DMS53 (cell line): ENCODE results near the gene CACNA1A.

Source experiments
- DNase-seq: peaks from one replicate; lab custom pipeline; 2025; lab: John Stamatoyannopoulos, UW

Gene CACNA1A

DNA sequence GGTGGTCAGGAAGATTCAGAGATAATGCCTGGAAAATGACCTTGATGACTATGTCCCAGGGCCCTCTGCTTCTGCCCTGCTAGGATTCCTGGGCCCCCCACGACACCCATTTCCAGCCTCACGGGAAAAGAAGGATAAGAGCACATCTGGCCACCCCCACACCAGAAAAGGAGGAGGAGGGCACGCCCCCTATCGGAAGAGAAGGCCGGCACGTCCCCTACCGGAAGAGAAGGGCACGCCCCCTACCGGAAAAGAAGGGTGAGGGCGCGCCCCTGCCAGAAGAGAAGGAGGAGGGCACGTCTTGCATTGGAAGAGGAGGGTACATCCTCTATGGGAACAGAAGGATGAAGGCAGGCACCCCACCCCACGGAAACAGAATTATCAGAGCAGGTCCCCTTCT lies 271.8 kb downstream of the CACNA1A start:
- no peak for DNase-seq

DNA sequence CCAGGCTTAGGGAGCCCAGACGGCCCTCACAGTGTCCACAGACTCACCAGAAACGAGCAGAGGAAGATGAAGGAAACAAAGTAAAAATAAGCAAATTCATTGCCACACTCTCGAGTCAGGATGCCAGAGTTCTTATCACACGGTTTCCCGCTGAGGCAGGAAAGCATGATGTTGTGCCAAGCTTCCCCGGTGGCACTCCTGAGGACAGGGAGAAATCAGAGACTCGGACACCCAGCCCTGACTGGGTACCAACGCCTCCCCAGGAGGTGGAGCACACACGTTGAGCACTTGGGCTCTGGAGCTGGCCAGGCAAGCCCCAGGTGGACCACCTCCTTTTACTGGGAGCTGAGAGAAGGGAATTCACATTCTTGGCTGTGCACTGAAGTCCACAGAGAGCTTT lies 274.6 kb downstream of the CACNA1A start:
- no peak for DNase-seq

DNA sequence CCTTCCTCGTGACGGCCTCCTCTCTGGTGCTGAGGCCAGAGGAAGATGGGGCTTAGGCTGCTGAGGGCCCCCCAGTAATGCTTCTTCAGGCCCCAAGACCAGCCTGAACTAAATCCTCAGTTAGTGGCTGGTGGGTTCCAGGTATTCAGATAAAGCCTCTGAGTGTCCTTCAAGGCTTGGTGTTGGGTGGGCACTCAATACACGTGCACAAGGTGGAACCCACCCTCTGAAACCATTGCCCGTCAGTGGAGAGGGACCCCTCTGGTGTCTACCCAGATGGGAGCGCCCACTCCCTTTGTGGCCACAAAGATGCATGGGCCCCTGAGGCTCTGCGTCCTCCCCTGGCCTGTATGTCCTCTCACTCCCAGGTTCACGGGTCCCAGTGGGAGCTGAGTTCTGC lies 277.0 kb downstream of the CACNA1A start:
- DNase-seq, result no peak

DNA sequence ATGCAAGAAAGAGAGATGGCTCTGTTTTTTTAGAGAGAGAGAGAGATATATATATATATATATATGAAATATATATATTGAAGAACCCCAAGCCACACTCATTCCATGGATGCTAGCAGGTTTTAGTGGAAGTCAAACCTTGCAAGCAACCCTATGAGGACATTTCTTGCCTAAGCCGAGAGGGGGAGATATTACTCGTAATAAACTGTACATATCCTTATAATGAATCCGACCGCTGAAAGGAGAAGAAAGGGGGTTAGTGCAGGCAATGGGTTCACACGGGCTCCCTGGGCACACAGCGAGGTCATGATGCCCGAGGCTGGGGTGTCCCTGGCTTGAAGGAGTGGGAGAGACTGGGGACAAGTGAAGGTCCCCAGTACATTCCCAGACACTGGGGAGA lies 277.7 kb downstream of the CACNA1A start:
- DNase-seq, result no peak

DNA sequence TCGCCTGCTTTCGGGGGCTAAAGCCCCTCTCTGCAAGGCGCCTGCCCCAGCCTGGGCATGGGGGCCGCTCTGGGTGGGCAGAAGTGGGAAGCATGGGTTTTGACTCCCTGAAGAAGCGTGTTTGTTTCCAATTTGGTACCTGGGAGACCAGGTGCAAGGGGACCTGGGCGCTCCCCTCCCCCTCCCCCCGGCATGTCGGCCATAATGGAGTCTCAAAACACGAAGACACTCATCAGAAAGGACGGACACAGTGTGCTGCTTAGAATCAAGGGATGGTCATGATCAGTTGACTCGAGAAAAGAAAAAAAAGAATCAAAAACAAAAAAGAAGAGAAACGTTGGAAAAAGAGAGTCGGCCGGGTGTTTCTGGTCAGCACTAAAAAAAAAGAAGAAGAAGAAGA lies 279.3 kb downstream of the CACNA1A start:
- no peak for DNase-seq

DNA sequence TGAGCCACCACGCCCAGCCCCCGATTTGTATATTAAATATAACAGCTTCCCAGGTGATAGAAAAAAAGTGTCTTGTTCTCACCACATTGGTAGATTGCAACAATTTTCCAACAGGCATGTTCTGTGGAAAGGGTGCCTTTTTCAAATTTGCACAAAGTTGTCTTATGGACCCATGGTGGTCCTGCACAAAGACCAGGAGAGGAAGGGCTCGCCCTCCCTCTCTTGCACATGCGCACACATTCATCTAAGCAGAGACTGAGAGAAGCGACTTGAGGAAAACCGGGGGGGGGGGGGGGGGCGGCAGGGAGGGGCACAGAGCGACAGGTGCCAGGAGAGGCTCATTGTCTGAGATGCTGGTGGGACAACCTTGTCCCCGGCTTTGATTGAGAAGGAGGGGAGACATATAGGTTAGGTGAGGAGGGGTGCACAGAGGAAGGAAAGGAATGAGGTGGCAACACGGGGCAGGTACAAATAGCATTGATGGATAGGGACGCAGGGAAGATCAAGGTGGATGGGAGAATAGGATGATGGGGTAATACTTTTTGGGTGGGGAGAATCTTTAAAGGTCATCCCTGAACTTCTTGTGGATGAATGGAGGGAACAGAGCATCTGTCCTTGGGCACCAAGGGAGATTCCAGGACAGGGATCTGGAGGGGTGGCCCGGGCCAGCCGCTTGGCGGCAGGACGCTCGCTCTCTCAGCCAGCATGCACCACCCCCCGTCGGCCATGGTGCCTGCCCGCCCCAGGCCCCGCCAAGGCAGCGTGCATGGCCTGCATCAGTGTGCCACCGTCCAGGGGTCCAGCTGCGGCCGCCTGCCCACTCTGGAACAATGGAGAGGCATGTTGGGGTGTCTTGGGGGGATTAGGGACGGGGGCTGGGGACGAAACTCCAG lies 280.1 kb downstream of the CACNA1A start:
- no peak for DNase-seq

DNA sequence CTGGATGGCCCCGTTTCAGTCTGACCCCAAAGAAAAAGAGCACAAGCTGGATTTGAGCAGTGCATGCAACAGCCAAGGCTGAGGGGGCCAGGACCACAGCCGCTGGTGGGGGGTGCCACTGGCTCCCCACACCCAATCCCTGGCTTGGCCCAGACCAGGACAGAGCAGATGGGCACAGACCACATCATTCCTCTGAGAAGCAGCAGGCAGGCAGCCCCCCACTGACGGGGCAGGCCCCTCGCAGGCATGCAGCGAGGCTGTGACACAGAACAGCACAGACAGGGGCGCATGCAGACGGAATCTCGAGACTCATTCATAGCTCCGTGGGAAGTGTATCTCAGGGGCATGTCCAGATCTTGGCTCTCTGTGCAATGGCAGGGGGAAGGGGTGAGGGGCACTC lies 281.2 kb downstream of the CACNA1A start:
- no peak for DNase-seq

DNA sequence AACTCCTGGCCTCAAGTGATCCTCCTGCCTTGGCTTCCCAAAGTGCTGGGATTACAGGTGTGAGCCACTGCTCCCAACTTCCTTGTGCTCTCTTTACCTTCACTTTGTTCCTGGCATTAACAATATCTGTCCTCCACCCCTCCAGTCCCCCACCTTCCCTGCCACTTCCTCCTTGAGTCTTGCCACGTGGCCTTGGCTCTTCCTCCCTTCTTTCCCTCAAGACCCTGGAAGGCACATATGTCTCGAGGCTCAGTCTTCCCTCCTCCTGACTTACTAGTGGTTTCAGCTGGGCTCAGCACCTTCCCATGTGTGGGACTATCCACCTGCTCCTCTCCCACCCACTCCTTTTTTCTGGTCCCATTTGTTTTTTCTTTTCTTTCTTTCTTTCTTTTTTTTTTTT lies 285.4 kb downstream of the CACNA1A start:
- DNase-seq, result no peak

DNA sequence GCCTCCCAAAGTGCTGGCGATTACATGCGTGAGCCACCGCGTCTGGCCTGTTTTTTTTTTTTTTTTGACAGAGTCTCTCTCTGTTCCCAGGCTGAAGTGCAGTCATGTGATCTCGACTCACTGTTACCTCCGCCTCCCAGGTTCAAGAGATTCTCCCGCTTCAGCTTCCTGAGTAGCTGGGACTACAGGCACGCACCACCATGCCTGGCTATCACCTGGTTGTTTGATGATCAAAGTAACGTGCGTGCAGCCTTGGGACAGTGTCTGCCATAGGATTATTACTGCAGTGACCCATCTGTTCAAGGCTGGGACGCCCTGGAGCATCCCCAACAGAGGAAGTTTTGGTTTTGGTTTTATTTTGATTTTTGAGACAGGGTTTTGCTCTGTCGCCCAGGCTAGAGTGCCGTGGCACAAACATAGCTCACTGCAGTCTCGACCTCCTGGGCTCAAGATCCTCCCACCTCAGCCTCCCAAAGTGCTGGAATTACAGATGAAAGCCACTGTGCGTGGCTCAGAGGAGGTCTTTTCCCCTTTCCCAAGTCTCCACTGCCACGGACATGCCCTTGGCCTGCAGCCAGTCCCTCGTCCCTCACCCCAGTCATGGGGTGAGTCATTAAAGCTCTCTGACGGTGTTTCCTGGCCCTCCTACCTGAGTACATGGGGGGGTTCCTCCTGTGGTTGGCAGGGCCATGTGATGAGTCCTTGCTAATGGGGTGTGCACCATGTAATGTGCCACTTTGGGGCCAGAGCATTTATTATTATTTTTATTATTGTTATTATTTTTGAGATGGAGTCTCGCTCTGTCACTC lies 290.5 kb downstream of the CACNA1A start:
- DNase-seq, result peak; percentile 12

DNA sequence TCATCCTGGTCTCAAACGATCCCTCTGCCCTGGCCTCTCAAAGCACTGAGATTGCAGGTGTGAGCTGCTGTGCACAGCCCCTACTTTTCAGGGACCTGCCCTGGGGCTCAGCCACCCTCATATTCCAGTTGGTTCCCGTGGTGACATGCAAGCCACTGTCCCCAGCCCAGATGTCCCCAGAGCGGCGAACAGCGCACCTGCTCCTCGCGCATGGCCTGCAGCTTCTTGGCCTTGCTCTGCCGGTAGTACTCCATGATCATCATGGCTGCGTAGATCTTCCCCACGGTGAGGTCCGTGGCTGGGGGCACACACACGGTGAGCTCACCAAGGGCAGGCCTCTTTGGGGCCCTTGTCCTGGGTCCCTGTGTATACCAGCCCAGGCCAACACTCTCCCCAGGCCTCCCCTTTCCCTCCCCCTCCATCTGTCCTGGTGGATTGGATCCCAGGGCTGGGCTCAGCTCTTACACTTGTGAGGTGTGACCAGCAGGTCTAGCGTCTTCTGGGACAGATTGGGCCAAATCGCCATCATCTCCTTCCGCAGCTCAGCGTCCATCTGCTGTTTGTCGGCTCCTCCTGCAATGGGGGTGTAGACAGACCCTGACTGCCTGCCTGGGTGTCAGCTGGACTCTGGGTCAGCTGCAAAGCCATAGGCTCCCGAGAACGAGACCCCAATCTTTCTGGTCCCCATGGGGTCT lies 292.1 kb downstream of the CACNA1A start:
- no peak for DNase-seq

DNA sequence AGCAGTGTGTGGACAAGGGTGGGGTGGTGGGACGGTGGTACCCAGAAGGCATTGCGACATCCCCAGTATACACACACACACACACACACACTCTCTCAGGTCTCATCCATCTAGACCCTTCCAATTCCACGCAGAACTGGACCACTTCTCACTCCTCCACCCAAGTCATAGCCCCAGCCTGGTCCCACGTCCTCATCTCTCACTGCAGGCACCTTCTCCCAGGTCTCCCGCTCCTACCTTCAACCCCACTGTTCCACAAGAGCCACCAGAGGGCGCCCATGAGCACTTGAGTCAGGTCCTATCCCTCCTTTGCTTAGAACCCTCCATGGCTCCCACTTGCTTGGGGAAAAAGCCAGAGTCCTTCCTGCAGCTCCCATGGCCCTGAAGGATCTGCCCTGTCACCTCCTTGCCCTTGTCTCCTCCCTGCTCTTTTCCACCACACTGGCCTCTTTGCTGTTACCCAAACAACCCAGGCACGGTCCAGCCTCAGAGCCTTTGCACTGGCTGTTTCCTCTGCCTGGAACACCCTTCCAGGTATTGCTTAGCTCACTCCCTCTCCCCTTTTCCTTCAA lies 293.4 kb downstream of the CACNA1A start:
- DNase-seq, result peak; percentile 78

DNA sequence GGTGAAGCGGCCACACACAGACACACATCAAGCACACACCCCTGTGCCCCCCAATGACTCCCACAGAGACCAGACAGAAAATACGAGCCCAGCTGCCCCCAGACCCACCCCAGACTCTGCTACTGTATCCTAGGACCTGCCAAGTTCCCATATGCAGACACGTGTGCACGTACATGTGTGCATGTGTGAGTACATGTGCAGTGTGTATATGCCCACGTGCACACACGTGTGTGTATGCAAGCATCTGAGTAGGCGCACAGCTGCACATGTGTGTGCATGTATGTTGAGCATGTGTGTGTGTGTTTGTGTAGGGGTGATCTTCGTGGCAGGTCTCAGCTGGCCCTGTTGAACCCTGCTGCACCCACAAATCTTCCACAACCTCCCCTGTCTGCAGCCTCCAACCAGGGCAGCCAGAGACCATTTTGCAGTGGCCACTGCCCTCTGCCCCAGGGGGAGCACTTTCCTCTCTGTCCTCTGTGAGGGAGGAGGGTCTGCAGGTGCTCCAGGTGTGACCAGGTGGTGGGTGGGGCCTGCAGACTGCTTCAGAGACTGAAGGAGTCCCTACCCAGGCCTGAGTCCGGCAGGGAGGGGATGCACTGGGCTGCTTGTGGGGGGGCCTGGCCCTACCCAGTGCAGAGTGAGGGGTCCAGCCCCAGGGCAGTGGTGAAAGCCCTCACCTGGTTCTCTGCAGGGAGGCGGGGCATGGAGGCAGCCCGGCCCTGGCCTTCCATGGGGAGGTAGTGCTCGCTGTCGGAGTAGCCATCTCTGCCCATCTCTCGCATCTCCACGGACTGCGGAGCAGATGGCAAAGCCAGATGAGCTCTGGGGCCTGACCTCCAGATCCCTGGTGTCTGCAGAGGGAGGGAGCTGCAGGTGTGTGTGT lies 294.6 kb downstream of the CACNA1A start:
- no peak for DNase-seq

DNA sequence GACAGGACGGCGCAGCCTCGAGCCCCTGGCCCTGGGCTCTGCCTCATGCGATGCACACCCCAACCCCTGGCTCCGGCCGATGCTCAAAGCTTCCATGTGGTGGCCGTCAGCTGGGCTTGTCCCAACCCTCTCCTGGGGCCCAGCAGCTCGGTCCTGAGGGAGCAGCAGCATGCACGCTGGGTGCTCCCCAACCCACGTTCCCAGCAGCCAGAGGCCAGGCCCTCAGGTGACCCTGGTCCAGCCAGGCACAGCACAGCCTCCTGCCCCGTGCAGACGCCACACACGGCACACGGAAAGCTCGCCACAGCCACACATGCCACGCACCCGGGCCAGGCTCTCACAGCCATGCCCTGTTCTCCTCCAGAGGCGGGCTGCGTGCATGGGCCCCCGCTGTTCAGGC lies 295.3 kb downstream of the CACNA1A start:
- DNase-seq, result no peak

DNA sequence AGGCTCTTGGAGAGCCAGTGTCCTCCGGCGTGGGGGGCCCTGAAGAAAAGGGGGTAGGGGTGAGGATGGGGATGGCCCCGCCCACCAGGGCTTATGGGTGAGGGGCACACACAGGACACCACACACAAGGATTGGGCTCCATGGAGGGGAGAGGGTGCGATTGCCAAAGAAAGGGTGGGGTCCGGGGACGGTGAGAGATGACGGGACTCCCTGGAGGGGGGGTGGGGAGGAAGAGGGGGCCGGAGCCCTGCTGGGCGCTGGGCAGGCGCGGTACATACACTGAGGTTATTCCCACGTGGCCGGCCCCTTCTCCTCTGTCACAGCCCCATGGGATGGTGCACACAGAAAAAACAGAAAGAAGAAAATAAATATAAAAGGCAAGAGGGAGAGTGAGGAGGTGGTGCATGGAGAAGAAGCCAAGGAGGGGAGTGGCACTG lies 295.9 kb downstream of the CACNA1A start:
- DNase-seq, result no peak

DNA sequence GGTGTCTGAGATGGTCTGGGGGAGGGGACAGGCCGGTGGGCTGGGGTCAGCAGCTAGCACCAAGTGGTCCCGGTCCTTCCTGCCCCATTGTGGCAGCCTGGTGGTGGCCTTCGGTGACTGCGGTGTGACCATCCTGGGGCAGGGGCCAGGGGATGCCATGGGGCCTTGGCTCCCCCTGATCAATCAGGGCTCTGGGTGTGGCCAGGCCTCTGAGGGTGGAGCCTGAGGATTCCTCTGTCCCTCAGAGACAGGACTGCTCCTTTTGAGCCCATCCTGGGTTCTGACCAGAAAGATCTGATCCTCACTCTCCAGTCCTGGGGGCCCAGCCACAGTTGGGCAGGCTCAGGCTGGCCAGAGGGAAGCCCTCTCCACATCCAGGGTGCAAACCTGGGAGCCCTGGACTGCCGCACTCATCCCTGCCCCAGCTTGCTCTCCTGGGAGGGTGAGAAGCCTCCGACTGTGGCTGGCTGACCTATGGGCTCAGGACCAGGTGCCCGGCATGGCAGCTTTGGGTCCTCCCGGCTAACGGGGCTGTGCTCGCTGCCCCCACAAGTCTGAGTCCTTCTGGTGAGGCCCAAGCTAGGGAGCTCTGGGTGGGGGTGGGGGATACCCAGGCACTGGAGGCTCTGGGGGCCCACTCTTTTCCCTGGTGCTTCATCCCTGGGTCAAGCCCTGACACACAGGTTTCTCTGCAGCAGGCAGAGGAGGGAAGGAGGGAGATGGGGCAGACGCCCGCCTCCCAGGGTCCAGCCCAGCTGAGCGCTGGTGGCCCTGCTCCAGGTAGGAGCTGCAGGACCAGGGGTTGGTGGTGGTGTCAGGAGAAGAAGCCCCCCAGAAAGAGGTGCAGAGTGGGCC lies 296.6 kb downstream of the CACNA1A start:
- no peak for DNase-seq

DNA sequence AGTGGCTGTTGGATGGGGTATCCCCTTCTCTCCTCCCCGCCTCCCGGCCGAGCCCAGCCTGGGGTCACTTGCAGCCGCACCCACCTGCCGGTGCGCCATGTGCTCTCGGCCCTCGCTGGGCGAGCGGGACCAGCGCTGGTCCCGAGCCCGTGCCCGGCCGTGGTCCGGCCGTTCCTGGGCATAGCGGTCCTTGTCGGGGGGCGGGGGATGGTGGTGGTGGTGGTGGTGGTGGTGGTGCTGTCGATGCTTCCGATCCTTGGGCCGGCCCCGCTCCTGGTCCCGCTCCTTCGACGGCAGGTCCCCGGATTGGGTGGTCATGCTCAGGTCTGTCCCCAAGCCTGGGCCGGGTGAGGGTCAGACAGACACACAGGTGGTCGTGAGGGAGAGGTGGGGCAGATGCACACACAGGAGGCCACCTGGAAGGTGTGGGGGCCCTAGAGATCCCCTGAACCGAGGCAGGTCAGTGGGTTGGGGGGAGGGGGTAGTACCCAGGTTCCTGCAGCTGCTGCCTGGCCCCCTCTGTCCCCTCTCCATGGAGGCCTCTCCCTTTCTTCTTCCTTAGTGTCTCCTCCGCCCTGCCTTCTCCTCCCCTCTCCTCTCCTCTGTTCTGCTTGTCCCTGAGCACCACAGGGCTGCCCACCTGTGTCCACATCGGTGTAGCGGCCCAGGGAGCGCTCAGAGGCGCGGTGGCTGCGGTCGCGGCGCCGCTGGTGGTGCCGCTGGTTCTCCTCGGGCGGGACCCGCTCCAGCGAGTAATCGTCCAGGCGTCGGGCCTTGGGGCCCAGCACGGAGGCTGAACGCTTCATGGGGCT lies 297.4 kb downstream of the CACNA1A start:
- no peak for DNase-seq

DNA sequence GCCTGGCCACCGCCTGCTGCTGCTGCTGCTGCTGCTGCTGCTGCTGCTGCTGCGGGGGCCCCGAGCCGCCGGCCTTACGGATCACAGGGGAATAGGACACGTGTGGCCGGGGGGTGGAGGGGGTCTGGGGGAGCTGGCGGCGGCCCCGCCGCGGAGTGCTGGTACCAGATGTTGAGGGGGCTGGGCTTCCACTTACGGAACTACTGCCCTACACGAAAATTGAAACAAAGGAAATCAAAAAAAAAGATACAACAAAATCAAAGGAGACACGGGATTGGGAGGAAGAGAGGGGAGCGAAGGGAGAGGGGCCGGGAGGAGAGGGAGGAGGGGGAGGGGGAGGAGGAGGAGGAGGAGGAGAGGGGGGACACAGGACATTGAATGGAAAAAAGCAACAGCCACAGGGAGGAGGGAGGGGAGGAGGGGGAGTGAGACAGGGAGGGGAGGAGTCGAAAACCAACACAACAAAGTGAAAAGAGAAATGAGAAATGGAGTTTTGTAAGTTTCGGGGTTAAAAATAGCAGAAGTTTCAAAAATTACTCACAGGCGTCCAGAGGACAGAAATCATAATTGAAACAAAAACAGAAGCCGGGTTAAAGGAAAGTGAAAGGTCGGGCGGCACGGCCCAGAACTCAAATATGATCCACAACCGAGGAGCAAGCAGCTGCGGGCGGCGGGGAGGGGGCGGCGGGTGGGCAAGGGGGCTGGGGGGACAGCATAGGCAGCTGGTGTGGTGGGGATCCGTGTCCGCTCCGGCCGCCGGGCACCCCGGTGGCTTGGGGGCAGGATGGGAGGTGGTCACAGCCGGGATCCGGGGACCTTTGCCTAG lies 298.2 kb downstream of the CACNA1A start:
- no peak for DNase-seq

DNA sequence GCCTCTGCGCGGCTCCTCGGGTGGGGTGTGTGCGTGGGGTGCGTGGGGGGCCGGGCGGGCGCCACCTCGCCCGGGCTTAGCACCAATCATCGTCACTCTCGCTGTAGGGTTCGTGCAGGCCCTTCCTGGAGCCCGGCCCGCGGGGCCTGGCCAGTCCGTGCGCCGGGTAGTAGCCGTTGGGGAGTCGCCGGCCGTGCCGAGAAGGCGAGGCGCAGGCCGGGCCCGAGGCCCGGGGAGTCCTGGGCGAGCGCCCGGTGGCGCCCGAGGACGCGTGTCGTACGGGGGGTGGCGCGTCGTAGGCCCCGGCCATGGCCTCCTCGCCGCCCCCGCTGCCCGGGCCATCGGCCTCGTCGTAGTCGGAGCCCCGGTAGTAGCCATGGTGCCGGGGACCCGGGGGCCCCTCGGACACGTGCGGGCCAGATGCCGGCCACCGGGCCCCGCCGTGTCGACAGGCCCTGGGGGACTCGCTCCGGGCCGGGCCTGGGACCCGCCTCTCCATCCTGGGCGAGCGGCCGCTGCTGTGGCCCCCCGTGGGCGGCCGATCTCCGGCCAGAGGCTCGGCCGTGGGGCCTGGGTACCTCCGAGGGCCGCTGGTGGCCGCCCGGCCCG lies 298.9 kb downstream of the CACNA1A start:
- no peak for DNase-seq
